ENCODE results near the gene RXYLT1. TPM values are rescaled to one million over a fixed set of nuclear protein-coding genes. Genes with fewer than 3 reads are reported as not detected.
"Not testable (repeated sequence)": the region's sequence is repeated elsewhere in the genome, so short reads cannot be mapped to it uniquely, and the experiment has no call there.

The RXYLT1 gene
- total RNA-seq, 1 donor: 22.1 TPM

DNA sequence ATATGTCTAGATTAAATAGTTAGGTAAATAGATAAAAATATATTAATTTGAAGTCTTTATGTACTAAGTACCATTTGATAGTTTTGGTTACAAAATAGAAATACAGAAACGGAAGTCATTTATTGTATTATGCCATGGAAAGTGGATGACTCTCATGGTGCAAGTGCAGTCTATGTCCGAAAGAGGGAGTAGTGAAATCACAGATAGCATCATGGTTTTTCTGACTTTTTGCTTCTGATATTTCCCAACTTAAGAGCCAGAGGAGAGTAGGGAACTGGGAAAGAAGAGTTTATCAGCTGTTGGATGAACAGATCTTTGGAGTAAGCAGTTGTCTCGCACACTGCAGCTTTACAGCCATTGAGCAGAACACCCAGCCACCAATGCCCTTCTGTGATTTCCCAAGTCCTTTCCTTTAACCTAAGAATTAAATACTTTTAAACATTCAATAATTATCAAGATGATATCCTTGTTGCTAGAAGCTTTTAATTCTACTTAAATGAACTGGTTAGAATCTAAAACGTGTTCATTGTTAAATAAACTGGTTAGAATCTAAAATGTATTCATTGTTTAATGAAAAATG, 46.4 kb downstream of the RXYLT1 start:
- TF ChIP-seq, protein P1, sequence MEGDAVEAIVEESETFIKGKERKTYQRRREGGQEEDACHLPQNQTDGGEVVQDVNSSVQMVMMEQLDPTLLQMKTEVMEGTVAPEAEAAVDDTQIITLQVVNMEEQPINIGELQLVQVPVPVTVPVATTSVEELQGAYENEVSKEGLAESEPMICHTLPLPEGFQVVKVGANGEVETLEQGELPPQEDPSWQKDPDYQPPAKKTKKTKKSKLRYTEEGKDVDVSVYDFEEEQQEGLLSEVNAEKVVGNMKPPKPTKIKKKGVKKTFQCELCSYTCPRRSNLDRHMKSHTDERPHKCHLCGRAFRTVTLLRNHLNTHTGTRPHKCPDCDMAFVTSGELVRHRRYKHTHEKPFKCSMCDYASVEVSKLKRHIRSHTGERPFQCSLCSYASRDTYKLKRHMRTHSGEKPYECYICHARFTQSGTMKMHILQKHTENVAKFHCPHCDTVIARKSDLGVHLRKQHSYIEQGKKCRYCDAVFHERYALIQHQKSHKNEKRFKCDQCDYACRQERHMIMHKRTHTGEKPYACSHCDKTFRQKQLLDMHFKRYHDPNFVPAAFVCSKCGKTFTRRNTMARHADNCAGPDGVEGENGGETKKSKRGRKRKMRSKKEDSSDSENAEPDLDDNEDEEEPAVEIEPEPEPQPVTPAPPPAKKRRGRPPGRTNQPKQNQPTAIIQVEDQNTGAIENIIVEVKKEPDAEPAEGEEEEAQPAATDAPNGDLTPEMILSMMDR (IDR thresholded peaks at IDR 0.05; ENCODE audit: insufficient read depth, low read length): peak; percentile 90
- DNase-seq (ENCODE audit: low read depth): peak; percentile 86
- H3K4me3 ChIP-seq (ENCODE audit: low read depth, low read length): no peak overlapping the region

DNA sequence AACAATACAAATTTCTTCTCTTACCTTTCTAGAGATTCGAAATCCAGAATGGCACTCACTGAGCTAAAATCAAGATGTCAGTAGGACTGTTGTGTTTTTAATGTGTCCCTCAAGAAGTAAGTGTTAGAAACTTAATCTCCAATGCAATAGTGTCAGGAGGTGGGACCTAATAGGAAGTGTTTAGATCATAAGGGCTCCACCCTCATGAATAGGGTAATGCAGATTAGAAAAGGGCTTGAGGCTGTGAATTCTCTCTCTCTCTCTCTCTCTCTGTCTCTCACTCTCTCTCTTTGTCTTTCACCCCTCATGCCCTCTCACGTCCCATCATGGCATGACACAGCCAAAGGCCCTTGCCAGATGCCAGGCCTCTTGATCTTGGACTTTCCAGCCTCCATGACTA, 49.2 kb downstream of the RXYLT1 start:
- no peak overlapping the region for H3K4me3 ChIP-seq (ENCODE audit: low read depth, low read length)
- no peak for DNase-seq (ENCODE audit: low read depth)
- TF ChIP-seq, protein P1 (IDR thresholded peaks at IDR 0.05; ENCODE audit: insufficient read depth, low read length): no peak

DNA sequence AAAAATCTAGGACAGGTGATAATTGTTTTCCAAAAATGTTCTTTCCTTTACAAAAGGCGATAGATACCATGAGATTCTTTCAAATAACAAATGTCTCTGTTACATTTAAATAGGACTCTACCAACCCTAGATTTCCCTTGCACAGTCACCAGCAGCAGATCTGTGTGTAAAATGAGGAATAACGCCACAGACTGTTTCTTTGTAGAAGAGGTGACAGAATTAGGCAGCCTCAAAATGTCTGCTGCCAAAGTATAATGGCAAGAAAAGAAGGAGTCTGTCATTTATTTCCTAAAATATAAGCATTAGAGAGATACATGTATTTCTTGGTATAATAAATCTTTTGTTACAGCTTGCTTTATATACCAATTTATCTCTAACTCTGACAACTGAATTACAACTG, 56.3 kb downstream of the RXYLT1 start:
- no peak for DNase-seq (ENCODE audit: low read depth)
- H3K4me3 ChIP-seq (ENCODE audit: low read depth, low read length): no peak overlapping the region
- TF ChIP-seq, protein P1 (IDR thresholded peaks at IDR 0.05; ENCODE audit: insufficient read depth, low read length): no peak

DNA sequence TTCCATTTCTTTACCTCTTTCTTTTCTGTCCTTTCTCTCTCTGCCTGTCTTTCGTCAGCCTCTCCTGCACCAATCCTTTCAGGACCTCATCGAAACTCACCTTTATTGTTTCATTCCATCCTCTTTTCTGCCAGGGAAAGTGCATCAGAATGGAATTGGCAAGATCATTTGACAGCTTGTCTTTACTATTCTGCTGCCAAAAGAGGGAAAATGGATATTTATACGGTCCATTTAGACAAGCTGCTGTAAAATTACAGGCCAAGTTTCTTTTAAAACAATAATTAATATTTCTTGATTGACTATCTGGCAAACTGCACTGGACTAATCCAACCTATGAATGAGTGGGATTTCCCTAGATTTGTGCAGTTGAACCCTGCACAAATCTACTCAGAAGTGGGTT, 57.2 kb downstream of the RXYLT1 start:
- no peak for DNase-seq (ENCODE audit: low read depth)
- H3K4me3 ChIP-seq (ENCODE audit: low read depth, low read length): no peak overlapping the region
- TF ChIP-seq, protein P1 (IDR thresholded peaks at IDR 0.05; ENCODE audit: insufficient read depth, low read length): no peak

DNA sequence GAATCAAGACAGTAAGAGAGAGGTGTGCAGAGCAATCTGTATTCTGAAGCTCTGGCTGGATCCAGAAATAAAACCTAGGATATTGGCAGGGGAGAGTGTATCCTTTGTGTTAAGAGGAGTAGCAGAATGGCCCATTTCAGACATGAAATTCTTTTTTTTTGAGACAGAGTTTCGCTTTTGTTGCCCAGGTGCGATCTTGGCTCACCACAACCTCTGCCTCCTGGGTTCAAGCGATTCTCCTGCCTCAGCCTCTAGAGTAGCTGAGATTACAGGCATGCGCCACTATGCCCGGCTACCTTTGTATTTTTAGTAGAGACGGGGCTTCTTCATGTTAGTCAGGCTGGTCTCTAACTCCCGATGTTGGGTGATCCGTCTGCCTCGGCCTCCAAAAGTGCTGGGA, 58.7 kb downstream of the RXYLT1 start:
- TF ChIP-seq, protein P1 (IDR thresholded peaks at IDR 0.05; ENCODE audit: insufficient read depth, low read length): no peak
- DNase-seq (ENCODE audit: low read depth): no peak
- no peak overlapping the region for H3K4me3 ChIP-seq (ENCODE audit: low read depth, low read length)

DNA sequence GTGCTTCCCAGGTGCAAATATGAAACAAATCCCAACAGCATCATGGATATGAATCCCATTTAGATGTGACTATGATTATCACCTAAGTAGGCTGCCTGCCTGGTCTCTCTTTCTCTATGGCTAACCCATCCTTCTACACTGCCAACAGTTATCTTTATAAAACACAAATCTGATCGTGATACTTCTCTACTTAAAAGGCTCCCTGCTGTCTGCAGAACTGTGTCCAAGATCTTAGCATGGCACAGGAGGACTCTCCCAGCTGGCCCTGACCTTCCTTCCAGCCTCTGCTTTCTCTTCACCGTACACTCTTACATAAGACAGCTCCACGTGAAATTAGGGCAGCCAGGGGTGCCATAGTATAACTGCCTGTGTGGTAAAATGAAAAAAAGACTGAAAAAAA, 61.3 kb downstream of the RXYLT1 start:
- H3K4me3 ChIP-seq (ENCODE audit: low read depth, low read length): no peak overlapping the region
- TF ChIP-seq, protein P1 (IDR thresholded peaks at IDR 0.05; ENCODE audit: insufficient read depth, low read length): no peak
- DNase-seq (ENCODE audit: low read depth): no peak

DNA sequence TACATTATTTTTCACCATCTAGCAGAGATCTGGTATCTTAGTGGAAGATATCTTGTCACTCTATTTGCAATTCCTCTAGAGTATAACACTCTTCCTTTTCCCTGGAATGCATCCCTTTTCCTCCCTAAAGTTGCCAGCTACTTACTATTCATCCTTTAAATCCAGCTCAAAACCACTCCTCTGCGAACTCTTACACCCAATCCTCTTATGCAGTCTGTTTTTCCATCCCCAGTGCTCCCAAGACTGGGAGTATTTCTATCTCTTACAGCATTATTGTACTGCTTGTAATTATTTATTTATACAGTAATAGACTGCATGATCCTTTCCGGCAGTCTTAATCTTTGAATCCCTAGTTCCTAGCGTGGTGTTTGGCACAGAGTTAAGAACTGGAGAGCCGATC, 61.9 kb downstream of the RXYLT1 start:
- TF ChIP-seq, protein P1 (IDR thresholded peaks at IDR 0.05; ENCODE audit: insufficient read depth, low read length): no peak
- H3K4me3 ChIP-seq (ENCODE audit: low read depth, low read length): no peak overlapping the region
- DNase-seq (ENCODE audit: low read depth): peak; percentile 50

DNA sequence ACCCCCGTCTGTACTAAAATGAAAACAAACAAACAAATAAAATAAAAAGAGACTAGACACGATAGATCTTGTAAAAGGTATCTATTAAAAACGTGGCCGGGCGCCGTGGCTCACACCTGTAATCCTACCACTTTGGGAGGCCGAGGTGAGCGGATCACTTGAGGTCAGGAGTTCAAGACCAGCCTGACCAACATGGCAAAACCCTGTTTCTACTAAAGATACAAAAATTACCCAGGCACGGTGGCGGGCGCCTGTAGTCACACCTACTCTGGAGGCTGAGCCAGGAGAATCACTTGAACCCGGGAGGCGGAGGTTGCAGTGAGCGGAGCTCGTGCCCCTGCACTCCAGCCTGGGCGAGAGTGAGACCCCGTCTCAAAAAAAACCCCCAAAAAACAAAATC, 63.0 kb downstream of the RXYLT1 start:
- not testable (repeated sequence) for DNase-seq (ENCODE audit: low read depth); H3K4me3 ChIP-seq (ENCODE audit: low read depth, low read length)
